ENCODE measurements around the gene KCTD10. TPM values are rescaled to one million over a fixed set of nuclear protein-coding genes. Genes with fewer than 3 reads are reported as not detected.

The KCTD10 gene
- polyA plus RNA-seq, 1 donor (not counting 4 experiments of a cell fraction or from before 2014, with no cell fraction given), result 107 TPM

GRCh38 chr12:109501299-109501698, 24.2 kb upstream of the KCTD10 start:
- TF ChIP-seq, protein P1, sequence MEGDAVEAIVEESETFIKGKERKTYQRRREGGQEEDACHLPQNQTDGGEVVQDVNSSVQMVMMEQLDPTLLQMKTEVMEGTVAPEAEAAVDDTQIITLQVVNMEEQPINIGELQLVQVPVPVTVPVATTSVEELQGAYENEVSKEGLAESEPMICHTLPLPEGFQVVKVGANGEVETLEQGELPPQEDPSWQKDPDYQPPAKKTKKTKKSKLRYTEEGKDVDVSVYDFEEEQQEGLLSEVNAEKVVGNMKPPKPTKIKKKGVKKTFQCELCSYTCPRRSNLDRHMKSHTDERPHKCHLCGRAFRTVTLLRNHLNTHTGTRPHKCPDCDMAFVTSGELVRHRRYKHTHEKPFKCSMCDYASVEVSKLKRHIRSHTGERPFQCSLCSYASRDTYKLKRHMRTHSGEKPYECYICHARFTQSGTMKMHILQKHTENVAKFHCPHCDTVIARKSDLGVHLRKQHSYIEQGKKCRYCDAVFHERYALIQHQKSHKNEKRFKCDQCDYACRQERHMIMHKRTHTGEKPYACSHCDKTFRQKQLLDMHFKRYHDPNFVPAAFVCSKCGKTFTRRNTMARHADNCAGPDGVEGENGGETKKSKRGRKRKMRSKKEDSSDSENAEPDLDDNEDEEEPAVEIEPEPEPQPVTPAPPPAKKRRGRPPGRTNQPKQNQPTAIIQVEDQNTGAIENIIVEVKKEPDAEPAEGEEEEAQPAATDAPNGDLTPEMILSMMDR (optimal IDR thresholded peaks at IDR 0.05 in 1 of 3, IDR thresholded peaks at IDR 0.05 in 1 of 3, conservative IDR thresholded peaks at IDR 0.05 in 1 of 3; ENCODE audit: extremely low read depth in 1 of 3, insufficient read depth in 2 of 3, low read length in 3 of 3), result no peak
- no peak for TF ChIP-seq EZH2 (IDR thresholded peaks at IDR 0.05; ENCODE audit: low read length)
- FAIRE-seq, result no peak
- Histone ChIP-seq H3K4me1 (ENCODE audit: control insufficient read depth, extremely low read depth, insufficient read depth, low read length) (peaks cover 11% of the 10 kb centered on the region), H2AFZ (ENCODE audit: control insufficient read depth, low read length) (no peak overlapping the region), H4K20me1 (ENCODE audit: control insufficient read depth, extremely low read depth, insufficient read depth, low read length) (no peaks in the 10 kb centered on the region), H3K9ac (ENCODE audit: control insufficient read depth, extremely low read depth, insufficient read depth, low read length) (no peak overlapping the region), H3K36me3 (ENCODE audit: control insufficient read depth in 2 of 2, extremely low read depth in 1 of 2, insufficient read depth in 2 of 2, low read length in 2 of 2) (peaks cover 30 to 33% of the 10 kb centered on the region in 2 experiments), H3K79me2 (ENCODE audit: control insufficient read depth, insufficient read depth, low read length) (no peaks in the 10 kb centered on the region), H3K27ac (ENCODE audit: control insufficient read depth, insufficient read depth, low read length) (no peak overlapping the region), H3K4me3 (ENCODE audit: control insufficient read depth in 2 of 3, extremely low read depth in 1 of 3, insufficient read depth in 2 of 3, low read depth in 1 of 3, low read length in 3 of 3) (no peak overlapping the region), H3K9me1 (ENCODE audit: control insufficient read depth, extremely low read depth, insufficient read depth, low read length) (no peaks in the 10 kb centered on the region), H3K9me3 (ENCODE audit: control insufficient read depth, low read depth, low read length) (no peaks in the 10 kb centered on the region), H3K27me3 (ENCODE audit: control insufficient read depth, extremely low read depth, insufficient read depth, low read length) (no peaks in the 10 kb centered on the region), H3K4me2 (ENCODE audit: control insufficient read depth, extremely low read depth, insufficient read depth, low read depth, low read length) (no peak overlapping the region)
- dilution Hi-C loops (cut with MboI; ENCODE audit: extremely low pct_ligation_motif_present, low sequenced_read_pairs), result no loop called here
- no peak for DNase-seq (ENCODE audit: low read depth, low spot score)

DNA sequence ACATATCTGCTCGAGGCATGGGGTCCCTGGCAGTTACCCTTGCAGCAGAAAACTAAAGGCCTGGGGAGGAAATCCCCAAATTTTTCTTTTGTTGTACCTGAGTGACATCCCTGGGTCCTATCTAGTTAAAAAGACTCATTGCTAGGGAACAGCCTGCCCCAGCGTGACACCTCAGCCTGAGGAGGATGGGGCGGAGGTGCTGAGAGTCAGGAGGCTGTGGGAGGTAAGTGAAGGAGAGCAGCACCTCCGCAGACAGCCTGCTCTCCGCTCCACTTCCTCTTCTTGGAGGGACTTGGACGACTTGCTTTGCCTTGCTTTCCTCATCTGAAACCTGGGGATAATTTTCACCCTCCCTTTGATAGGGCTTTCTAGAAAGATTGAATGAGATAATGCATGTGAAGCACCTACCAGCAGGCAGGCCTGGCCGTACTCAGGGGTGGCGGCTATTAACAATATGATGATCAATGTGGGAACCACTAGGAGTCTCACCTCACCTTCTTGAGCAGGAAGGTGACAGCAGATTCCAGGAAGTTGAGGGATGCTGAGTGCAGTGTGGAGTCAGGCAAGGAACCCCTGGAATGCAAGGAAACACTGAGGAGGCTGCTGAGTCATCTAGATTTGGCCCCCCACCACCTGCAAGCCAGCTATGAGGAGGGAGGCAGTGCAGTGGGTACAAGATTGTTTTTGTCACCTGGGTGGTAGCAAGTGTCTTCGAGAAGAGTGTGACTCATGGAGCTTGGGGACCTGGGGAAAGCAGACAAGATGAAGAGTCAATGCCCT, 23.5 kb upstream of the KCTD10 start:
- peaks cover 28% of the 10 kb centered on the region in 2 experiments for H3K36me3 ChIP-seq (ENCODE audit: control insufficient read depth in 2 of 2, extremely low read depth in 1 of 2, insufficient read depth in 2 of 2, low read length in 2 of 2)
- H3K9me1 ChIP-seq (ENCODE audit: control insufficient read depth, extremely low read depth, insufficient read depth, low read length), result no peaks in the 10 kb centered on the region
- no peaks in the 10 kb centered on the region for H3K27me3 ChIP-seq (ENCODE audit: control insufficient read depth, extremely low read depth, insufficient read depth, low read length)
- H3K4me1 ChIP-seq (ENCODE audit: control insufficient read depth, extremely low read depth, insufficient read depth, low read length), result peaks cover 11% of the 10 kb centered on the region
- H3K4me3 ChIP-seq (ENCODE audit: control insufficient read depth in 2 of 3, extremely low read depth in 1 of 3, insufficient read depth in 2 of 3, low read depth in 1 of 3, low read length in 3 of 3), result no peak overlapping the region
- H3K4me2 ChIP-seq (ENCODE audit: control insufficient read depth, extremely low read depth, insufficient read depth, low read depth, low read length), result no peak overlapping the region
- no peaks in the 10 kb centered on the region for H3K9me3 ChIP-seq (ENCODE audit: control insufficient read depth, low read depth, low read length)
- TF ChIP-seq, protein P1 (optimal IDR thresholded peaks at IDR 0.05 in 1 of 3, IDR thresholded peaks at IDR 0.05 in 1 of 3, conservative IDR thresholded peaks at IDR 0.05 in 1 of 3; ENCODE audit: extremely low read depth in 1 of 3, insufficient read depth in 2 of 3, low read length in 3 of 3), result no peak
- no peak for TF ChIP-seq EZH2 (IDR thresholded peaks at IDR 0.05; ENCODE audit: low read length)
- no peak for DNase-seq (ENCODE audit: low read depth, low spot score)
- no peaks in the 10 kb centered on the region for H4K20me1 ChIP-seq (ENCODE audit: control insufficient read depth, extremely low read depth, insufficient read depth, low read length)
- H3K27ac ChIP-seq (ENCODE audit: control insufficient read depth, insufficient read depth, low read length), result no peak overlapping the region
- no peaks in the 10 kb centered on the region for H3K79me2 ChIP-seq (ENCODE audit: control insufficient read depth, insufficient read depth, low read length)
- H2AFZ ChIP-seq (ENCODE audit: control insufficient read depth, low read length), result no peak overlapping the region
- no peak for FAIRE-seq
- dilution Hi-C loops (cut with MboI; ENCODE audit: extremely low pct_ligation_motif_present, low sequenced_read_pairs), result no loop called here
- no peak overlapping the region for H3K9ac ChIP-seq (ENCODE audit: control insufficient read depth, extremely low read depth, insufficient read depth, low read length)
